Epithelial cell of proximal tubule (primary cell): ENCODE results near the gene CITED1. TPM values are rescaled to one million over a fixed set of nuclear protein-coding genes. Genes with fewer than 3 reads are reported as not detected.

Source experiments
- DNase-seq: peaks from one replicate; pipeline ENCODE4 v3.0.0-alpha.2; 2011; ENCODE audit warnings: low read depth
- H3K4me3 ChIP-seq: 2 replicates; pipeline ENCODE4 v1.5.1; 2011; ENCODE audit warnings: low read depth, mild to moderate bottlenecking, low read length
- total RNA-seq: library from RNA; depleted of rRNA; stranded (reverse); fragments of >200 nt; gene quantifications from 2 replicates; pipeline ENCODE4 v1.2.3, GENCODE V29; 2015
- TF ChIP-seq, protein P1 (sequence below): conservative IDR thresholded peaks from 2 replicates; pipeline ENCODE4 v1.5.1; 2012; ENCODE audit warnings: low read depth, mild to moderate bottlenecking, low read length

CITED1 gene
- total RNA-seq, 1 donor from 2014 or later = not detected

DNA sequence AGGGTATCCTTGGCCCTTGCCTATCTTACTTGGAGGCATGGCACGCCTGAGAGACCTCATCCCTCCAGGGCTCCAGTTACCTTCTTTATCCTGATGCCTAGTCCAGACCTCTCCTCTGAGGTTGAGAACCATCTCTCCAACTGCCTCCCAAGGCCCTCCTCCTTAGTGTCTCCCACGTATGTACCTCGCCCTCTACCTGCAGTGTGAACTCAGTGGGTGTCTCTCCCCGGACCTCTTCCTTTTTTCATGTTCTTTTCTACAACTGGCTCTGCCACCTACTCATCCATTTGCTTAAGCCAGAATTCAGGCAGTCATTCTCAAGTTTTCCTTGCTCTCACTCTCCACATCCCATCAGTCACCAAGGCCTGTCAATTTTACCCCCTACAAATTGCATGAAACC, 45.3 kb downstream of the CITED1 start:
- no peak for DNase-seq
- TF ChIP-seq, protein P1, sequence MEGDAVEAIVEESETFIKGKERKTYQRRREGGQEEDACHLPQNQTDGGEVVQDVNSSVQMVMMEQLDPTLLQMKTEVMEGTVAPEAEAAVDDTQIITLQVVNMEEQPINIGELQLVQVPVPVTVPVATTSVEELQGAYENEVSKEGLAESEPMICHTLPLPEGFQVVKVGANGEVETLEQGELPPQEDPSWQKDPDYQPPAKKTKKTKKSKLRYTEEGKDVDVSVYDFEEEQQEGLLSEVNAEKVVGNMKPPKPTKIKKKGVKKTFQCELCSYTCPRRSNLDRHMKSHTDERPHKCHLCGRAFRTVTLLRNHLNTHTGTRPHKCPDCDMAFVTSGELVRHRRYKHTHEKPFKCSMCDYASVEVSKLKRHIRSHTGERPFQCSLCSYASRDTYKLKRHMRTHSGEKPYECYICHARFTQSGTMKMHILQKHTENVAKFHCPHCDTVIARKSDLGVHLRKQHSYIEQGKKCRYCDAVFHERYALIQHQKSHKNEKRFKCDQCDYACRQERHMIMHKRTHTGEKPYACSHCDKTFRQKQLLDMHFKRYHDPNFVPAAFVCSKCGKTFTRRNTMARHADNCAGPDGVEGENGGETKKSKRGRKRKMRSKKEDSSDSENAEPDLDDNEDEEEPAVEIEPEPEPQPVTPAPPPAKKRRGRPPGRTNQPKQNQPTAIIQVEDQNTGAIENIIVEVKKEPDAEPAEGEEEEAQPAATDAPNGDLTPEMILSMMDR = no peak
- no peak overlapping the region for H3K4me3 ChIP-seq

DNA sequence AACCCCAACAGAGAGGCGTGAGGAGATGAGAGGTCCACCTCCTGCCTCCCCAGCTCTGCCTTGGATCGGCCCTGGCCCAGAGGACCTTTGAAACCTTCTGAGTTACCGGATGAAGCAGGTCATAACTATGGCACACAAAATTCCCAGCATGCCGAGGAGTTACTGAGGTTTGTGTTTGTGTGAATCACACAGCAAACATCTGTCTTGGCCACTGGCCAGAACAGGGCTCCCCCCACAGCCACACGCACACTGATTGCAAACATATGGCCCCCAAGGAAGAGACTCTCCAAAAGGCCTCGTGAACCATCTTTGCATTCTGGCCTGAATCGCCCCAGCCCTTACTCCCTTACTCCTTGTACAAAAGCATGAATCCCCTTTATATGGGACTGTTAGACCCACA, 47.5 kb downstream of the CITED1 start:
- H3K4me3 ChIP-seq = no peak overlapping the region
- TF ChIP-seq, protein P1 = no peak
- DNase-seq = no peak

DNA sequence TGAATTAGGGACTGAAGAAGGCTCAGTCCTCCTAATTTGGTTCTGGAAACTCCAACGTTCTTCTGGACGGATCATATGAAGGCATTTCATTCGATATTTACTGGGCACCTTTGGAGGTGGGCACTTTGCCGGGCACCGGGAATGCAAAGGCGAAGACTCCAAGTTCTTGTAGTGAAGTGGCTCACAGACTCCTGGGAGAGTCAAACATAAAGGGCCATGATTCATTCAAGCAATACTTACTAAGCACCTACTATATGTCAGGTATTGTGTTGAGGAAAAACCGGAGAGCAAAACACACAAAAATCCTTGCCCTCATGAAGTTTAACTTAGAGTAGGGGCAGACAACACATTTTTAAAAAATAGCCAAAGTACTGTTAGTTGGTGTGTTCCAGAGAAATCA, 49.9 kb downstream of the CITED1 start:
- H3K4me3 ChIP-seq = no peak overlapping the region
- DNase-seq = no peak
- TF ChIP-seq, protein P1 = no peak

DNA sequence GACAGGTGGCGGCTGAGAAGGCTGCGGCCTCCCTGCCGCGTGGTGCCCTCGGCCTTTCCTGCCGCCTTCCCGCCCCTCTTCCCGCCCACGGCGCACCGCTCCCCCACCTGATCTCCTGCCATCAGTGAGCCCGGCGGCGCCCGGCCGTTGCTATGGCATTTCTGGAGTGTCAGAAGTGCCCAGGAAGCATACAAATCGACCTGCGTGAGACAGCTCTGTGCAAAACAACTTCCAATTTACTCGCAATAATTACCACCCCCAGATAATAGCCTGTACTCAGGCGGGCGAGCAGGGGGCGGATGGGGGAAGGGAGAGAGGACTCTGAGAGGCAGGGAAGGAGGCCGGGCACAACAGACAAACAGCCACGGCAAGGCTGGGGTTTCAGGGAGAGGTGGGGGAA, 50.3 kb downstream of the CITED1 start:
- DNase-seq = no peak
- TF ChIP-seq, protein P1 = no peak
- H3K4me3 ChIP-seq = no peak overlapping the region

DNA sequence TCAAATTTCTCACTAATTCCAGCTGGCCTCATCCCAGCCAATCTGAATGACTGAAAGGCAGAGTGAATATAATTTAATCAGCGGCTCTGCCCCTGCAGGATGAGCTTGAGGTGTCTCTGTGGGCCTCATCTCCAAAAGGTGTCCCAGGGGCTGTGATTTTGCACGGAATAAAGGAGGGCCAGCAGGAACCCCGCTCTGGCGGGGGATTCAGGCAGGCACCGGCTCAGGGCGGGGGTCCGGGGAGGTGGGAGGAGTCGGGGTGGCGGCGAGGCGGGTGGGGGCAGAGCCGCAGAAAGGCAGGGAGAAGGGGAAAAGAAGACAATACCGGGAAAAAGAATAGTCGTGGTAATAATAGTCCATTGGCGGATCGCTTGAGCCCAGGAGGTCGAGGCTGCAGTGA, 50.9 kb downstream of the CITED1 start:
- TF ChIP-seq, protein P1 = no peak
- no peak for DNase-seq
- H3K4me3 ChIP-seq = no peak overlapping the region

DNA sequence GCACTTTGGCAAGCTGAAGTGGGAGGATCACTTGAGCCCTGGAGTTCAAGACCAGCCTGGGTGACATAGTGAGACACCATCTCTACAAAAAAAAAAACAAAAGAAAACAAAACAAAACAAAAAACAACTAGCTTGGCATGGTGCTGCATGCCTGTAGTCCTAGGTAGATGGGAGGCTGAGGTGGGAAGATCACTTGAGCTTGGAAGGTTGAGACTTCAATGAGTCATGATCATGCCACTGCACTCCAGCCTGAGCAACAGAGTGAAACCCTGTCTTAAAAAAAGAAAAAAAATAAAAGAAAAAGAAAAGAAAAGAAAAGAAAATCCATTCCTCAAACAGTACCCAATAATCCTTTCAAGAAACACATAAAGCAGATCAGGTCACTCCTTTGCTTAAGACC, 52.0 kb downstream of the CITED1 start:
- TF ChIP-seq, protein P1 = no peak
- no peak overlapping the region for H3K4me3 ChIP-seq
- DNase-seq = no peak

Other genes starting within 250 kb of the CITED1 start
- 0.86 and 0.94 TPM in 2 replicates for gene RTL5, start 174.0 kb downstream of the CITED1 start, total RNA-seq
- 16.1 and 16.8 TPM in 2 replicates for gene PIN4, start 124.2 kb downstream of the CITED1 start, total RNA-seq
- 6.6 and 9.5 TPM in 2 replicates for gene ERCC6L, start 66.9 kb downstream of the CITED1 start, total RNA-seq
- gene RPS4X, start 28.7 kb downstream of the CITED1 start, total RNA-seq = 593 and 741 TPM in 2 replicates